ENCODE results near the gene MRPL21. TPM values are rescaled to one million over a fixed set of nuclear protein-coding genes. Genes with fewer than 3 reads are reported as not detected.
"Not testable (repeated sequence)": the region's sequence is repeated elsewhere in the genome, so short reads cannot be mapped to it uniquely, and the experiment has no call there.

The MRPL21 gene
- total RNA-seq, 1 donor from 2014 or later: 41.4 TPM

- DNase-seq (ENCODE audit: low spot score): no peak
These were observed 8.1 kb upstream of the MRPL21 start for GRCh38 chr11:68911731-68912130.

- DNase-seq (ENCODE audit: low spot score): no peak
These were observed 7.3 kb upstream of the MRPL21 start for GRCh38 chr11:68910965-68911364.

GRCh38 chr11:68908273-68908672, 4.6 kb upstream of the MRPL21 start:
- no peak for DNase-seq (ENCODE audit: low spot score)

GRCh38 chr11:68905421-68906360, 2.1 kb upstream of the MRPL21 start:
- DNase-seq (ENCODE audit: low spot score): no peak

GRCh38 chr11:68904248-68904847, 716 bp upstream of the MRPL21 start:
- no peak for DNase-seq (ENCODE audit: low spot score)

- no peak for DNase-seq (ENCODE audit: low spot score)
These were observed 2.7 kb downstream of the MRPL21 start for GRCh38 chr11:68900835-68901381.

GRCh38 chr11:68897441-68897840, 6.2 kb downstream of the MRPL21 start:
- DNase-seq (ENCODE audit: low spot score): no peak

- DNase-seq (ENCODE audit: low spot score): no peak
These were observed 7.3 kb downstream of the MRPL21 start for GRCh38 chr11:68896171-68896959.

GRCh38 chr11:68893282-68893681, 10.3 kb downstream of the MRPL21 start:
- no peak for DNase-seq (ENCODE audit: low spot score)

- no peak for DNase-seq (ENCODE audit: low spot score)
These were observed 11.1 kb downstream of the MRPL21 start for GRCh38 chr11:68892576-68892975.

- DNase-seq (ENCODE audit: low spot score): no peak
These were observed 12.2 kb downstream of the MRPL21 start for GRCh38 chr11:68891351-68891948.

- peak; percentile 64 for DNase-seq (ENCODE audit: low spot score)
These were observed 13.0 kb downstream of the MRPL21 start for GRCh38 chr11:68890490-68891231.

- DNase-seq (ENCODE audit: low spot score): peak; percentile 25
These were observed 13.6 kb downstream of the MRPL21 start for GRCh38 chr11:68889948-68890446.

- DNase-seq (ENCODE audit: low spot score): not testable (repeated sequence)
These were observed 18.8 kb downstream of the MRPL21 start for GRCh38 chr11:68884827-68885226.

- DNase-seq (ENCODE audit: low spot score): no peak
These were observed 21.2 kb downstream of the MRPL21 start for GRCh38 chr11:68882391-68882790.

- DNase-seq (ENCODE audit: low spot score): no peak
These were observed 22.3 kb downstream of the MRPL21 start for GRCh38 chr11:68881320-68881719.

GRCh38 chr11:68880851-68881250, 22.8 kb downstream of the MRPL21 start:
- no peak for DNase-seq (ENCODE audit: low spot score)

- no peak for DNase-seq (ENCODE audit: low spot score)
These were observed 25.6 kb downstream of the MRPL21 start for GRCh38 chr11:68878022-68878421.

GRCh38 chr11:68872216-68873003, 31.2 kb downstream of the MRPL21 start:
- no peak for DNase-seq (ENCODE audit: low spot score)

GRCh38 chr11:68870470-68870869, 33.2 kb downstream of the MRPL21 start:
- no peak for DNase-seq (ENCODE audit: low spot score)

Measured in mucosa of gallbladder (tissue), 1 donor.